Kidney glomerular epithelial cell (primary cell): ENCODE data around the gene TMC8.
"Not testable (repeated sequence)": the region's sequence is repeated elsewhere in the genome, so short reads cannot be mapped to it uniquely, and the experiment has no call there.

Experiments used
- DNase-seq: peaks from one replicate; lab custom pipeline; 2025; lab: John Stamatoyannopoulos, UW

Gene TMC8

DNA sequence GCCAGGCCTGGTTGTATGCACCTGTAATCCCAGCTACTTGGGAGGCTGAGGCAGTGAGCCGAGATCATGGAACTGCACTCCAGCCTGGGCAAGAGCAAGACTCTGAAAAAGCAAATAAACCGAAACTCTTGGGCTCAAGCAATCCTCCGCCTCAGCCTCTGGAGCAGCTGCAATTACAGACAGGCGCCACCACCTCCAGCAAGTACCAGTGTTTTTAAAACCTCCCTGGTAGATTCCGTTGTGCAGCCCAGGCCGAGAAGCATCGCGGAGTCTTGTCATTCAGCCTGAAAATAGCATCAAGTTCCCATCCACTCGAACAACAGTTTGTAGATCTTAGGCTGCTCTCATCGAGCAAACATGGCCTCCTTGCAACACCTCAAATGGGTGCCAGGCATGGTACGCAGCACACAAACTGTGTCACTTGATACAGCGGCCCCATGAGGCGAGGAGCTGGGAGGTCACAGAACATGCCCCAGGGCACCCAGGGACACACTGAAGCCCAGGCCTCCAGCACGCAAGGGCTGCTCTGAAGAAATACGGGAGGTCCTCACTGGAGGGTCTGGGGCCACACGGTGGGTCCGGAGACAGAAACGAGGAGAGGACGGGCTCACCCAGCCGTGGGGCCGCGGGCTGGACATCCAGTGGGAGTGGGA, 20.1 kb upstream of the TMC8 start:
- DNase-seq: no peak

DNA sequence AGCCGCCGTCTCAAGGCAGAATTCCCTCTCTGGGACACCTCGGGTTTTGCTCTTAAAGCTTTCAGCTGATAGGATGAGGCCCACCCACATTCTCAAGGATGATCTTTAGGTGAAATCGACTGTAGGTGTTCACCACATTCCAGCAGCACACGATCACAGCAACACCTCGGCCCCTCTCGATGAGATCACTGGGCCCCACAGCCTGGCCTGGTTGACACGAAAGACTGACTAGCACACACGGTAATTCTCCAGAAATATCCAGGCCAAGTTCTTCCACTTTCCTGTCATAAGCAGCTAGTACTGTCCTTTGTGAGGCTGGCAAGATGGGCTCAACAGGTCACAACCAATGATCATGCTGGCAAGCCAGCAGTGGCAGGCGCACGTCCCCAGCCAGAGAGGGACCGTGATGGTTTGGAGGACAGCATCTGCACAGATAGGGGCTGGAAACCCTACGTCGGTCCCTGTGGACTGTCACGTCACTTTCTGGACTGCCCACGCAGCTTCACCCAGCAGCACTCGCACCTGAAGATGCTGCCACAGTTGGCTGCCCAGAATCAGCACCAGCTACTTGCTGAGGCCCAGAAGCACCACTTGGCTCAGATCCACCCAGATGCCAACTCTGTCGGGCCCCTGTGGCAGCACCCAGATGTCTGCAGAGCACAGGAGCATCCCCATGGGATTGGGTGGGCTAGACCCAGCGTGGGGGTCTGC, 19.4 kb upstream of the TMC8 start:
- no peak for DNase-seq

DNA sequence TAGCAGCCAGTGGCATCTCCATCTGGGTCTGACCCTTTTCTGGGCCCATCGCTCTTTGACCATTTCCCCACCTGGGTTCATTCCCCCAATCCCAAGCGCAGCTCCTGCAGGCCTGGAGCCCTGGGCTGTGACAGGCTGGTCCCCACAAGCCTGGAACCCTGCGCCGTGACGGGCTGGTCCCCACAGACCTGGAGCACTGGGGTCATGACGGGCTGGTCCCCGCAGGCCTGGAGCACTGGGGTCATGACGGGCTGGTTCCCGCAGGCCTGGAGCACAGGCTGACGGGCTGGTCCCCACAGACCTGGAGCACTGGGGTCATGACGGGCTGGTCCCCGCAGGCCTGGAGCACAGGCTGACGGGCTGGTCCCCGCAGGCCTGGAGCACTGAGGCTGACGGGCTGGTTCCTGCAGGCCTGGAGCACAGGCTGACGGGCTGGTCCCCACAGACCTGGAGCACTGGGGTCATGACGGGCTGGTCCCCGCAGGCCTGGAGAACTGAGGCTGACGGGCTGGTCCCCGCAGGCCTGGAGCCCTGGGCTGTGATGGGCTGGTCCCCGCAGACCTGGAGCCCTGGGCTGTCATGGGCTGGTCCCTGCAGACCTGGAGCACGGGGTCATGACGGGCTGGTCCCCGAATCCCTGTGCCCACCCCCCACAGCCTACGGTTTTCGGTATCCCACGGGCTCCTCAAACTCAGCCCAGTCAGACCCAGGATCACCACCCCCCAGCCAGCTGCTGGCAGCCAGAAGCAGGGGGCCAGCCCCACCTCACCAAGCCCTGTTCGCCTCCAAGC, 18.6 kb upstream of the TMC8 start:
- no peak for DNase-seq

DNA sequence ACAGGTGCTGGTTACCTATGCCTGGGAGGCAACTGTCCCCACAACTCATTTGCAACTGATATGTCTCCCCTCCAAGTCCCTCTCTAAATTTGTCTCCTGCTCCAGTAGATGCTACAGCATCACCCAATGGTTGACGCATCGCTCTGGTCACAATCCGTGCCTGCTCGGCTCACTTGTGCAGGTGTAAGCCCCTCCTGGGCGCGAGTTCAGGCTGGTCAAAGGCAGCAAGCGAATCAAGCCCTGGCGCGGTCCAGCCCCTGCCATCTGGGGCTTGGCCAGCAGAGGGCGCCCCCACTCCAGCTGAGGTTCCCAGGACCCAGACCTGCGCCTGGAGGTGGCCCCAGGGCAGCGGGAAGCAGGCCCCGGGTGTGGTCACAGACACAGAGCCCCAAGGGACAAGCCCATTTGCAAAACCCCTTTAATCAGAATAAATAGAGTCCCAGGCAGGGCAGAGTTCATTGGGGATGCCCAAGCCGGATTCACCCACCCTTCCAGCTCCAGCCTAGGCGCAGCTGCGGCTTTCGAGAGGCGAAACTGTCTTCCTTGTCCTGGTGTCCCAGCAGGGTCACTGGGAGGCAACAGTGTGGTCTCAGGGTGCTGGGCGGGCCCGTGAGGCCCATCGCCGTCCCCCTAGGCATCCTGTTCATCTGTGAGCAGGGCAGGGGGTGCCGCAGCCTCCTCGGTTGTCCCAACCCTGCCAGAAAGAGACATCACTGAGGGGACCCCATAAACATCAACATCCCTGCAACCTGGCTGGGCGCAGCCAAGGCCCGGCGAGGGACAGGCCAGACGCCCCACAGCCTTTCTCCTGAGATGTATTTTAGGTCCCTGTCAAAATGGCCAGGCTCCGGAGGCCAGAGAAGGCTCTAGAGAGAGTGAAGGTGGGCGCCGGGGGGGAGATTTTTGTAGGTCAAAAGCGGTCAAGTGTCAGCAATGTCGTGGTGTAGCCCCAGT, 17.8 kb upstream of the TMC8 start:
- peak; percentile 29 for DNase-seq

DNA sequence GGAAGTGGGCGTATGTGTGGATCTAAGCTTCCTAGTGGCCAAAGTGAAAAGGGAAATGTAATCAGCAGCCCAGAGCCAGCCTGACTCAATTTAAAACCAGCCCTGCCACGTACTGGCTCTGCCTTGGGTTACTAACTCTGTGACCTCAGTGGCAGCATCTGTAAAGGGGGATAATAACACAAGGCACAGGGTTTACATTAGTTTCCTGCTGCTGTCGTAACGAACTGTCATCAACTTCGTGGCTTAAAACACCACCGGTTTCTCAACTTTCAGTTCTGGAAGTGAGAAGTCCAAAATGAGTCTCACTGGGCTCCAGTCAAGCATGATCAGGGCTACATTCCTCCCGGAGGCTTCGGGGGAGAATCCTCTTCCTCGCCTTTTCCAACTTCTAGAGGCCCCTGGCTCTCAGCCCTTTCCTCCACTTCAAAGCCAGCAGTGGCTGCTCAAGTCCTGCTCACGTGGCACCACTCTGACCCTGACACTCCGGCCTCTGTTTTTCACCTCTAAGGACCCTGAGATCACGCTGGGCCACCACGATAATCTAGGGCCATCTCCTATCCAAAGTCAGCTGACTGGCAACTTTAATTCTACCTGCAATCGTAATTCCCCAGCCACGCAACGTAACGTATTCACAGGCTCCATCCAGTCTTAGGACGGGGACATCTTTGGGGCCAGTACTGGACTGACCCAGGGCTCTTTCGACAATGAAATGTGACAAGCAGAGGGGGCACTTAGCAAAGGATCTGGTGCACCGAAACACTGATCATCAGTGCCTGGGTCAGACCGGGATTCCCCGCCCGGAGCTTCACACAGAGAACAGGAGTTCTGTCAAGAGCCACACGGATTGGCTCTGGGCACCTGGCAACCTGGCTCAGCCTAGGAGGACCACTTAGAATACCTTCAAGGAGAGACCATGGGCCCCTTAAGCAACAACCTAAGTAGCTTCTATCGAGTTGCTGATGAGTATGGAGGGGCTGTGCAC, 16.5 kb upstream of the TMC8 start:
- DNase-seq: no peak

DNA sequence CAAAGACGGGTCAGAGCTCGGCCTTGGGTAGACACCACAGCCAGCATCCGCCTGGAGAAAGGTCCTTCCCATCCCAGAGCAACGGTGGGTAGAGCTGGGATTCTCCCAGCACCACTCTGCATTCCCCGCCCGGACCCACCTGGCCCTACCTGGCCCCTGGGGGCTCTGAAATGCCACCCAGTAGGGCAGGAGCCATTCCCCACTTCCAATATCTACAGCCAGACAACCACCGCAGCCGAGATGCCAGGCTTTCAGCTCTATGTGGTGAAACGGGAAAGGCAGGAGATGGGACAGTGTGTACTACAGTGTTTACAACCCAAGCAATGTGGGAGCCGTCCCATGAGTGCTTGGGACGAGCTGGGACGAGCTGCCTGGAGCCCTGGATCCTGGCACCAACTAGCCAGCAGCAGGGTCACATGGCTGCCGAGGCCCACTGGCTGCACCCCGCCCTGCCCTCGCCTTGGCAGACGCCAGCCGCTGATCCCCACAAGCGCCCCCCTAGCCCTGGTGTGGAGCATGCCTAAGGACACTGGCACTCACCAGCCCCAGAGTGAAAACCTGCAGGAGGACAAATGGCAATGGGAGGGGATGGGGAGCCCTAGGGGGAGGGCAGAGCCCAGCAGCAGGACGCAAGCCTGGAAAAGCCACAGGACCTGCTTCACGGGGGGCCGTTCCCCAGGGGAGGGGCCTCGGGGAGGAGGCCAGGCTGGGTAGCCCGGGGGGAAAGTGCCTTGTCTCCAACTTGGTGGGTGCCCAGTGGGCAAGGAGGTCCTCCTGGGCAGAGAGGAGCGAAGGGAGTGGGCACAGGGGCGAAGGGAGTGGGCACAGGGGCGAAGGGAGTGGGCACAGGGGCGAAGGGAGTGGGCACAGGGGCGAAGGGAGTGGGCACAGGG, 15.5 kb upstream of the TMC8 start:
- DNase-seq: no peak

DNA sequence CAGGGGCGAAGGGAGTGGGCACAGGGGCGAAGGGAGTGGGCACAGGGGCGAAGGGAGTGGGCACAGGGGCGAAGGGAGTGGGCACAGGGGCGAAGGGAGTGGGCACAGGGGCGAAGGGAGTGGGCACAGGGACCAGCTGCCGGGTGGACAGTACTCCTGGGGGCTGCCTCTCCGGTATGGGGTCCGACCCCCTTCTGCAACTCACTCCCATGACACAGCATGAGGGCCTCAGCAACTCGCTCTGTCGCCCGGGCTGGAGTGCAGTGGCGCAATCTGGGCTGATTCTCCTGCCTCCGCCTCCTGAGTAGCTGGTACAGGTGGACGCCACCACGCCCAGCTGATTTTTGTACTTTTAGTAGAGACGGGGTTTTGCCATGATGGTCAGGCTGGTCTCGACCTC, 14.8 kb upstream of the TMC8 start:
- not testable (repeated sequence) for DNase-seq

DNA sequence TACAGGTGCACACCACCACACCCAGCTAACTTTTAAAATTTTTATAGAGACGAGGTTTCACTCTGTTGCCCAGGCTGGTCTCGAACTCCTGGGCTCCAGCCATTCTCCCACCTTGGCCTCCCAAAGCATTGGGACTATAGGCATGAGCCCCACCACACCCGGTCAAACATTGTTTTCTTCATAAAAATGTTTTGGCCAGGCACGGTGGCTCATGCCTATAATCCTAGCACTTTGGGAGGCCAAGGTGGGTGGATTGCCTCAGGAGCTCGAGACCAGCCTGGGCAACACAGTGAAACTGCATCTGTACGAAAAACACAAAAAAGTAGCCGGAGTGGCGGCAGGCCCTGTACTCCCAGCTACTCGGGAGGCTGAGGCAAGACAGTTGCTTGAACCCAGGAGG, 14.2 kb upstream of the TMC8 start:
- no peak for DNase-seq

DNA sequence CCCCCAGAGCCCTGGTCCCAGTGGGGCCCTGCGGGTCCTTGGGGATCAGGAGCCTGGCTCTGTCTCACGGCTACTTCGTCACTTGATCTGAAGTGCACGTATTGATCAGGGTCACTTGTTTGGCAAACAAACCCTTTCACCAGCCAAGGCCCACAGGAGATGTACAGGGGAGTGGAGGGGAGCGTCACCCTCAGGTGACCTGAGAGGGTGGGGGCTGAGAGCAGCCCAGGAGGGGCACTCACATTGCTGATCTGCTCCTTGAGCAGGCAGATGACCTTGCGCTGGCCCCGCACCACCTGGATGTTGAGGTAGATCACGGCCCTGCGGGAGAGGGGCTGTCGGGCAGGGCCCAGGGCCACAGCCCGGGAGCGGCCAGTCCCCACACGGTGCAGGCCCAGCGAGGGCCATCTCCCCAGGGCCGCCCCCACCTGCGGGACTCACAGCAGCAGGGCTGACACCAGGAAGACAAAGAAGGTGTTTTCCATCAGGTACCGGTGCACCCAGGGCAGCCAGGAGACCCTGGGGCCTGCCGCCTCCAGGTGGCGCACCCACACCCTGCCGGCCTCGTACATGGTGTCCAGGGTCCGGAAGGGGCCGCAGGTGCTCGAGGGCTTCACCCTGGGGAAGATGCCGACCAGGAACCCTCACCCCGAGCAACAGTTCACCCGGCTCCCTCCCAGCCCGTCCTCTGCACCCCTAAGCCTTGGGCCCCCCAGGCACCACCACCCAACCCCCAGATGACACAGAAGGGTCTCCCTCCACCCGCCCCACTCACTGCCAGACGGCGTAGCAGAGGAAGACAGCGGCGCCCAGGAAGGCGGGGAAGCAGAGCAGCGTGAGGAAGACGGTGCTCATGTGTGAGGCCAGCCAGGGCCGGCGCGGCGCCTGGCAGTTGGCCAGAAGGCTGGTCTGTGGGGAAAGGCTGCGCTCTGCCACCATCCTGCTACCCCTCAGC, 13.3 kb upstream of the TMC8 start:
- DNase-seq: no peak

DNA sequence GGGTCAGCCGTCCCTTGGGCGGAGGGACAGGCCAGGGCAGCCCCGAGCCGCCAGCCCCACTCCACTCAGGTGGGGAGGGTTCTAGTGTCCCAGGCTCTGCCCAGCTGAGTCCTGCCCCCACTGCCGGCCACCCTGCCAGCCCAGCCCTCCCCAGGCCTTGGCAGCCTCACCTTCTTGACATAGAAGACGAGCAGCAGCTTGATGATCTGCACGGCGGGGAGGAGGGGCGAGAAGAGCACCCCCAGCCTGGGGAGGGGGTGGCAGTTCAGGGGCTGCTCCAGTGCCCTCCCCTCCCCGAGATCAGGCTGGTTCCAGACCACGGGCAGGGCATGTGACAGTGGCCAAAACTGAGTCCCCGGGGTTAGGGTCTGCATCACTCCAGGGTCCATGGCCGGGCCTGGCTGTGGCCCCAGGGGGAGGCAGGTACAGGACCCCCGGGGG, 11.8 kb upstream of the TMC8 start:
- no peak for DNase-seq

DNA sequence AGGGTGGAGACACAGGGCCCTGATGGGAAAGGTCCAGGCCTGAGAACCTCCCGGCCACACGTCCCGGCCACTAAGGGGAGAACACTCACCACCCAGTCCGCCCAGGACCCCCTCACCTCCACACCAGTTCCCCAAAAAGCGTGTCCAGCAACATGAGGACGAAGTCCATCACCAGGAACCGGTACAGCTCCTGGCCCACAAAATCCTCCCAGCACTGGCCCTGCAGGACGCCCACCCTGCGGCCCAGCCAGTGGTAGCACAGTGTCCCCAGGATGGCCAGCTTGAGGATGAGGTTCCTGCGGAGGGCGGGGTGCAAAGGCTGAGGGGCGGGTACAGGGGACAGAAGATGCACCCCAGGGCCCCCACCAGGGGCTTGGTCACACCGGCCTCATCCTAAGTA, 10.0 kb upstream of the TMC8 start:
- no peak for DNase-seq

DNA sequence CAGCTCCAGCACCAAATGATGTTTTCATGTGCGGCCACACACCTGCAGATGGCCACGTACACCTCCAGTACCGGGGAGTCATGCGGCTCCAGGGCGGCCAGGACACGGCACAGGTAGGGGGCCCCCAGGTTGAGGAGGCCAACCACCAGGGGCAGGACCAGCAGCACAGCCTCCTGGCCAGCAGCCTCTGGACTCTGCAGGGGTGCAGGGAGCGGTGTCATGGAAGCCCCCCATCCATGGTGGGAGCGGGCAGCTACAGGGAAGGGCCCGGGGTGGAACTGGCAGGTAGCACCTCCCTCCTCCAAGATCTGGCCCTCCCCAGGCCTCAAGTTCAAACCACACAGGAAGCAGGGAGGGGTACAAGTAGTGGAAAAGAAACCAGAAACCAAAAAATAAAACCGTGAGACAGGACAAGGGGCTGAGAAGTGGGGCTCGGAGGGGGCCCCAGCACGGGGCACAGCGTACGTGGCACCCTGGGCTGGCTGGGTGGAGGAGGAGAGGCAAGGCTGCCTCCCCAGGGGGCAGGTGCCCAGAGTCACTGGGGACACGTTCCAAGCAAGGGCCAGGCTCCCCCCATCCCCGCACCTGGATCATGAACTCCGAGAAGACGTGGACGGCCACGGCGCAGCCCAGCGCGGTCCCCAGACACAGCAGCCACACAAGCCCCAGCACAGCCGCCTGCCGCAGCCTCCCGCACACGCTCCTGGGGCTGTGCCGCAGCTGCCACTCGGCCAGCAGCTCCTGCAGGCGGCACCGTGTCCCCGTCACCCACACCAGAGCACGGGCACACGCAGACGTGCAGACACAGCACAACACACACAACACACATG, 9.4 kb upstream of the TMC8 start:
- DNase-seq: no peak

DNA sequence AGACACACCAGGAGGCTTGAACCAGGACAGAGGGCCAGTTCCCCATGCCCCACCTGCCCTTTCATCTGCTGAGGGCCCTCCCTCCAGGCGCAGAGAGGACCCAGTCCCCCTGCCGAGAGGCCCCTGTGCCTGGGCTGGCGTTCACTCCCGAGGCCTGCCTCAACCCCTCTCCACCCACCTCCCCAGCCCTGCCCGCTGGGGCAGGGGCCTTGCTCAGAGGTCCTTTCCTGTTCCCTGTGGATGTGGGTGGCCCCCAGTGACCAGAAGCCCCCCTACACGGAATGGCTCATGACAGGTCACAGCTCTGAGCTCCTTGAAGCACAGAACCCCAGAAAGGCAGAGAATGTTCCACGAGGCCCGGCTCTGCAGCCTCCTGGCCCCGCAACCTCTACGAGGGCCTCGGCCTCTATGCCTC, 8.8 kb upstream of the TMC8 start:
- DNase-seq: no peak

DNA sequence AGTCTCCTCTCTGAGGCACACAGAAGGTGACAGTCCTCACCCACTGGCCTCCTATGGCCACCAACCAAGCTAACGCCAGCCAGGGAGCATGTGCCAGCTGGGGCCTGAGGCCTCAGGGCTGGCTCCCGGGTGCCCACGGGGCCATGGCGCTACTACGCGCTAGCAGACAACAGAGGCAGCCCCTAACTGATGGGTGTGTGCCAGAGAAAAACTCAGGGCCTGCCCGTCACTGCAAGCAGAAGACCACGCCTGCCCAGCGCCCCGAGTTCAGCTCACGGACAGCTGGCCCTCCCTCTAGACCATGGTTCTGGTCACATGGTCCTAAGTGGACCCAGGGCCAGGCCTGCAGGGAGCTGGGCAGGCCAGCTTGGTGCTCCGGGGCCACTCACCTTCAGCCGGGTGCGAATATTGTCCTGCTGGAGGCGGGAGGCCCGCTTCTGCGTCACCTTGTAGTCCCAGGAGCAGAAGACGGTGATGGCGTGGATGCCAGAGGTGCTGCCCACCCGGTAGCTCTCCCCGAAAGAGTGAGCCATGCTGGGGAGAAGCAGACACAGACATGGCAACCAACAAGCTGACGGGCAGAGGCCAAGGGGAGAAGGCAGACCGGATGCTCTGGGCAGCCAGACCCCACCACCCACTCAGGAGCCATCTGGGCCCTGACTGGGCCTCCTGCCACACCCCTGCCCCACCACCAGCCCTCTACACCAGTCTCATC, 8.2 kb upstream of the TMC8 start:
- DNase-seq: no peak

DNA sequence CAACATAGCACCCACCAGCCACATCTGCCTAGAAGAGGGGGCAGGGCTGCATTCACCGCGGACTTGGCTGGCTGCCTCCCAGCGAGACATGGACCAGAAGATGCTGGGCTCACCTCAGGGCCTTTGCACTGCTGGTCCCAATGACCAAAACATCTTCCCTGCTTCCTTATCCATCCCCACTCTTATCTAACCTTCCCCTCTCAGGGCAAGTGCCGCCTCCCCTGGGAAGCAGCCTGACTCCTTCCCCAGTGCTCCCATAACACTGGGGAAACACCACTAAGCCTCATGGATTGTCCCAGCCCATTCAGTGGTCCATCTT, 7.7 kb upstream of the TMC8 start:
- DNase-seq: no peak

DNA sequence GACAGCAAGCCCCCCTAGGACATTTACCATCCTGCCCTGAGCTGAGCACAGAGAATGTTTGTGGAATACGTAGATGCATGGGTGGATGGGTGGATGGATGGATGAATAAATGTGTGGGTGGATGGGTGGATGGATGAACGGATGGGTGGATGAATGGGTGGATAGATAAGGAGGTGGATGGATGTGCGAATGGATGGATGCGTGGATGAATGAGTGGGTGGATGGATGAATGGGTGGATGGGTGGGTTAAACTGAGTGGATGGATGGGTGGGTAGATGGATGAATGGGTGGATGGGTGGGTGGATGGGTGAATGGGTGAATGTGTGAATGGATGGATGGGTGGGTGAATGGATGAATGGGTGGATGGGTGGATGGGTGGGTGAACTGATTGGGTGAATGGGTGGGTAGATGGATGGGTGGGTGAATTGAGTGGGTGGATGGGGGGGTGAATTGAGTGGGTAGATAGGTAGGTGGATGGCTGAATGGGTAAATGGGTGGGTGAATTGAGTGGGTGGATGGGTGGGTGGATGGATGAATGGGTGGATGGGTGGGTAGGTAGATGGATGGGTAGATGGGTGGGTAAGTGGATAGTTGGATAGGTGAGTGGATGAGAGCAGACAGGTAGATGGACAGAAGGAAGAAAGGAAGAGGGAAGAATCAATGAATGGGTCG, 7.2 kb upstream of the TMC8 start:
- DNase-seq: no peak
